Frontal cortex (tissue), 4 donors: ENCODE measurements around the gene RNPS1. TPM values are rescaled to one million over a fixed set of nuclear protein-coding genes. Genes with fewer than 3 reads are reported as not detected.
A peak's percentile ranks its signal among the peaks of the same experiment; 100 is the strongest.

Experiments used
- DNase-seq, 2 donors: peaks; one replicate each; pipeline ENCODE4 v3.0.0; 2012; ENCODE audit warnings: low spot score in 2 of 2
- FAIRE-seq: peaks from 2 replicates; lab custom pipeline; 2012; peaks lifted over from hg19 to GRCh38; lab: Jason Lieb, UNC
- total RNA-seq: library from RNA; depleted of rRNA; stranded (reverse); fragments of >200 nt; gene quantifications from one replicate; pipeline ENCODE4 v1.2.3, GENCODE V29; 2014
- donor health status: control.
- donor health status: control.
- donor health status: control.

Gene RNPS1, protein sequence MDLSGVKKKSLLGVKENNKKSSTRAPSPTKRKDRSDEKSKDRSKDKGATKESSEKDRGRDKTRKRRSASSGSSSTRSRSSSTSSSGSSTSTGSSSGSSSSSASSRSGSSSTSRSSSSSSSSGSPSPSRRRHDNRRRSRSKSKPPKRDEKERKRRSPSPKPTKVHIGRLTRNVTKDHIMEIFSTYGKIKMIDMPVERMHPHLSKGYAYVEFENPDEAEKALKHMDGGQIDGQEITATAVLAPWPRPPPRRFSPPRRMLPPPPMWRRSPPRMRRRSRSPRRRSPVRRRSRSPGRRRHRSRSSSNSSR
- 81.1 TPM for total RNA-seq

DNA sequence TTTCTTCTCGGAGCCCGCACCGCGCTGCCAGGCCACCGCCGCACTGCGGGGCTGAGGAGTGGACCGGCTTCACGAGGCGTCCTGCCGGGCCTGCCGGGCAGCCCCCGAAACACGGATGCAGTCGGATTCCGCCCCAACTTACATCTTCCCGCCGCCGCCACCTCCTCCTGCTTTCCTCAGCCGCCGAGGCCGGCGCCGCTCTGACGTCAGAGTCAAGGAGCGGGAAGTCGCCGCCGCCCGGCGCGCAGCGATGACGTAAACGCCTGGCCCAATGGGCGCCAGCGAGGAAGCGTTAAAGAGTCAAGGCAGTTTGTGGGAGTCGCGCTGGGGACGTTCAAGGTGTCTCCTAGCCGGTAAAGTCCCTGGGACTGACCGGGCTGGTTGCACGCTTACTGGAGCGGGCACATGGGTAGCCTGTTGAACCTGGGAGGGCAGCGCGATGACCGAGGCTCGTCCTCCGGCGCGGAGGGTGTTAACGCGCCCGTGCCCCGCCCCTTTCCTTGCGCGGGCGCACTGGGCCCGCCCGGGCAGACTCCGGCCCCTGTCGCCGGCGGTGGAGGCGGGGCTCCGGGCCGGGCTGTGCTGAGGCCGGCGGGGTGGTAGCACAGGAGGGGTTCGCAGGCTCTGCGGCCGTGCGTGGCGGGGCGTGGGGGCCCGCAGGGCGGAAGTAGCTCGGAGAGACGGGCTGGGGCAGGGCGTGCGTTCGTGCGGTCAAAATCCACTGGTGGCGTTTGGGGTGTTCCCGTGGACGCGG is at the start of gene RNPS1:
RNPS1 (minus strand) TSS at position 214 of the 754 bp plus-strand sequence. CDS start 3,483 bp downstream, outside the sequence.
- peak; percentile 100 for DNase-seq
- no peak for FAIRE-seq

DNA sequence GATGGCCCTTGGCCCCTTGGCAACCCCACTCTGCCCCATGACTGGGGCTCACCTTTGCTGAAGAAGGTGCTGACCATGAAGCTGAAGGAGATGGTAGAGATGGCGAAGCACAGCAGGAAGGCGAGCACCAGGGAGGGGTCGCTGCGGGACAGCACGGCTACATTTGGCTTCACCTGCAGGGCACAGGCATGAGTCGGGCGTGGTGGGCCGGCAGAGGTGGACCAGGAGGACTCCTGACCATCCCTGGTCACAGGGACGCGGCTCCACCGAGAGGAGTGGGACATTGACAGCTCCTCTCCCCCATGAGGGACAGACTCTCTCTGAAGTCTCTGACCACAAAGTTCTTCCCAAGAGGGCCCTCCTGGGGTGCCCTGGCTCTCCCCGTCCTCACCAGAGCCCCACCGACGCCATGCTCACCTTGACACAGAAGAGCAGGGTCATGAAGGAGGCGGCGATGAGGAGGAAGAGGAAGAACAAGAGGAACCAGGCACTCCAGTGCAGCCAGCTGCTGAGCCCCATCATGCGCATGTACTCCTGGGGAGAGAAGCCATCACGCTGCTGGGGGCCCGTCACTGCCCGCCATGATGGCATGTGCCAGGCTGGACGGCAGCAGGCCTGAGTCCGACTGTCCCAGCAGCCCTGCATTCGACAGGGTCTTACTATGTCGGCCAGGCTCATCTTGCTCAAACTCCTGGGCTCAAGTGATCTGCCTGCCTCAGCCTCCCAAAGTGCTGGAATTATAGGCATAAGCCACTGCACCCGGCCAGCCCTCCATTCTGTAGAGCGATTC is 49.5 kb upstream of the RNPS1 start:
- FAIRE-seq (no peak), DNase-seq (no peak)

DNA sequence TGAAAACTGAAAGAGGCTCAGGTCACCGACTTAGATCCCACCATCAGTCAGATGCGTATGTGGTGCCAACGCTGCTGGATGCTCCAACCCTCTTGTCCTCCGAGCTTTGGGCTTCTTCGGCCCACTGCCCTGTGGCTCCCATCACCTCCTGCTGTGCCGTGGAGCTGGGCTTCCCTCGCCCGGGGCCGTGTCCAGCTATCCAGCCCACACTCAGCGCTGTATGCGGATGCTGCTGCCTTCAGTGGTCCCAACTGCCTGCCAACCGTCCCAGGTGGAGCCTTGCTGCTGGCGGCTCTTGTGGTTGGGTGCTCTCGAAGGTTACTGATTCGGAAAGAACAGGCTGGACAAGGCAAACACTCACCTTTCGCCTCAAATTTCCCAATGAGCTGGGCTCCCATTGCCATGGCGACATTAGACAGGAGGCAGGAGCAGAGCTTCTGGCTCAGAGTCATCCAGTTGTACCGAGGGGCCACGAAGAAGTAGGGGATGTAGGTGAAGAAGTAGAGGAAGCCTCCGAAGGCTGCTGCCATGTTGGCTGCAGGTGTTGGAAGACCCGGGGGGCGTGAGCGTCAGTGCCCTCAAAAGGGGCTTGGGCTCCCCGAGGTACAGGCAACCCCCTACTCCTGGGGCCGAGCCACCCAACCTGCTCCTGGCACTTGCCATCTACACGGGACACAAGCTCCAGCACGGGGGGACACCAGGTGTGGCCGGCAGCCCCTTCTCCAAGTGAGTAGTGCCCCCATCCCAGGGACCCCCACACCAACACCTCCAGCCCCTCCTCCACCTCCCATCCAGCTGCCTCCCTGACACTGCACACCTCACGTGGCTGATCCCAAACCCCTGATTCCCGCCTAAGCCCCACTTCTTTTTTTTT is 40.4 kb upstream of the RNPS1 start:
- FAIRE-seq (no peak), DNase-seq (no peak)

DNA sequence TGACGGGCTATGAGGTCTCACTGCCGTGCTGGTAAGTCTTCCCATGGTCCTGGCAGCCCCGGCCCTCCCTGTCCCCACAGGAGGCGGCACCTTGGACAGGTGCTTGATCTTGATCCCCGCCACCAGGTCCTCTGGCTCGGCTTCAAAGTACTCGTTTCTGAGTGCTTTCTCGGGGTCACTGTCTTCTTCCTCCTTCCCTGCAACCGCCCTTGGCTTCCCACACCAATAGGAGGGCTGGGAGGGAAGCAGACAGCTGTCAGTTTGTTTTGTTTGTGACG is 31.9 kb upstream of the RNPS1 start:
- no peak for FAIRE-seq

DNA sequence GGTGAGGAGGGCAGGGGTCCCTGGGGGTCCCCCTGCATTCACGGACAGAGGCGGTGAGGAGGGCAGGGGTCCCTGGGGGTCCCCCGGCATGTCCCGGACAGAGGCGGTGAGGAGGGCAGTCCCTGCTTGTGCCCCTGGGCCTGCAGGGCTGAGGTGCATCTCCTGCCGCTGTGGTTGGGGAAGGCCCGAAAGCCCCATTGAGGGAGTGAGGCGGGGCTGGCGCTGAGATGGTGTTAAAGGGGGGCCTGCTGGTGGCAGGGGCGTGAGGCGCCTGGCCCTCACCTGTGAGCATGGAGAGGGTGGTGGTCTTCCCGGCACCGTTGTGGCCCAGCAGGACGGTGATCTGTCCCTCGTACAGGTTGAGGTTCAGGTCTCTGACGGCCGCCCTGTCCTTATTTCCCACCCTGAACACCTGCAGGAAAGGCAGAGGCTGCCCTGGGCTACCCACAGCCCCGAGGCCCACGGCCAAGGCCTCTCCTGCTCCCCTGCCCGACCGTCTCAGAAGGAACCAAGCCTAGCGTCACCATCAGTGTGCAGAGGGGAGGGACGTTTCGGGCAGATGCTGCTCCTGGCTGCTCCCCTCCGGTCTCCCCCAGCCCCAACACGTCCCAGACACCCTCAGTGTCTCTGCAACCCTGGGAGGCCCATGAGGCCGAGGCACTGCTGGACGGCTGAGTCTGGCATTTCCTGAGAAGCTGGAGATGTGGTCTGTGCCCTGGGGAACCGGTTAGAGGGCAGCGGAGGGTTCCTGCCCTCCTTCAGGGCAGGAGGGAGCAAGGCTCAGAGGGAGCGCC is 31.4 kb upstream of the RNPS1 start:
- DNase-seq (no peak), FAIRE-seq (no peak)

More for the DNA sequence above, 31.9 kb upstream of the RNPS1 start:
- no peak for DNase-seq

DNA sequence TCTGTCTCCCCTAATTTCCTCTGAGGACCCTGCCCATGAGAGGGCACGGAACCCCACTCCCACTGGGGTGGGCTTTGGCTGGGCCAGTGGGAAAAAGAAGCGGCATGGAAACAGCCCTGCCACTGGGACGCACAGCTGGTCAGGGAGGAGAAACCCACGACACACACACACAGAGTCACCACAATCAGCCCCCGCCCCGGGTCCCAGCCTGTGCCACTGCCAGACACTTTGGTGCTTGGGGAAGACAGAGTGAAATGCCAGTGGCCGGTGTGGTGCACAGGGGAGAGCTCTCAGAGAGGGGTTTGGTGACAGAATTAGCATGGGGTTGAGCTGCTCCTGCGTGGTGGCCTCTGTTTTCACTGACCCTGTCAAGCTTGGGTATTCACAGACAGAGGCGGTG is 30.7 kb upstream of the RNPS1 start:
- FAIRE-seq (no peak), DNase-seq (no peak)

DNA sequence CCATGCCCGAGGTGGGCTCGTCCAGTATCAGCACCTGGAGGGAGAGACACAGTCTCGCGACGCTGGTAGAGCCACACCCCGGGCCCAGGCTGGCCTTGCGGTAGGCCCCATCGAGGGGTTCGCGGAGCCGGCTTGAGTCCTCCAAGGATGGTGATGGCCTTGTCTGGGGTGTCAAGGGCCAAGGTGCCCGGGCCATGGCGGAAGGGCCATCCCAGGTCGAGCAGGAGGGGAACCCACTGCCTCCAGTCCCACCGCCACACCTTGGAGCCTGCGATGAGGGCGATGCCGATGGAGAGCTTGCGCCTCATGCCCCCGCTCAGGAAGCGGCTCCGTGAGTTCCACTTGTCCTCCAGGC is 29.6 kb upstream of the RNPS1 start:
- DNase-seq (no peak), FAIRE-seq (no peak)

DNA sequence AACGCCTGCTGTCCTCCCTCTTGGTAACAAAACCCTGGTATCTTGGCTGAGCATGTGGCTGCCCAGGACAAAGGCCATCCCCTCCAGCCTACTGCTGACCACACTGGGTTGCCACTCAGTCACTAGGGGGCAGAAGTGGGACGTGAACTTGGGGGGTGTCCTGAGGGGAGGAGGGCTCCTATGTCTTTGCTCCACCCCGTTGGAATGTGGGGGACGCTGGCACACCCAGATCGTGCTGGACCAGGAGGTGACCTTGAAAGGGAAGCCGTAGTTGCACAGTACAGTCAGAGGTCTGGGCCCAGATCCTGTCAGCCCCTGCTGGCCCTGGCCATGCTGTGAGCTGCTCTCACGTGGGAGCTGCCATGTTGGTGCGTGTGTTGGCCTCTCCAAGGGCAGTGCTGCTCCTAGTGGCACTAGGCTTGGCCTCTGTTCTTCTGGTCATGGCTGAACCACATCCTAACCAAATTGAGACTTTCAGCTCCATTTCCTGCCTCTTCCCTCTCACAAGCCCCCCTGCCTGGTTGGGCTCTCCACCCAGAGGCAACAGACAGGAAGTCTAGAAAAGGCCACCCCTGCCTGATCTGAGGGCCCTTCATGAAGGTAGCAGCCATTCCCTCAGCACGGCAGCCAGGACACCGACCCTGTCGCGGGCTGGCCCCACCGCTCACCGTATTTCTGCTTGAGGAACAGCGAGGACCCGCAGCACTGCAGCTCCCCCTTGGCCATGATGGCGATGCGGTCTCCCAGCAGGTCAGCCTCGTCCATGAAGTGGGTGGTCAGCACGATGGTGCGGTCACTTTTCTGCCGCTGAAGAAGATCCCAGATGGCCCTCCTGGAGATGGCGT is 29.0 kb upstream of the RNPS1 start:
- DNase-seq (no peak), FAIRE-seq (no peak)

DNA sequence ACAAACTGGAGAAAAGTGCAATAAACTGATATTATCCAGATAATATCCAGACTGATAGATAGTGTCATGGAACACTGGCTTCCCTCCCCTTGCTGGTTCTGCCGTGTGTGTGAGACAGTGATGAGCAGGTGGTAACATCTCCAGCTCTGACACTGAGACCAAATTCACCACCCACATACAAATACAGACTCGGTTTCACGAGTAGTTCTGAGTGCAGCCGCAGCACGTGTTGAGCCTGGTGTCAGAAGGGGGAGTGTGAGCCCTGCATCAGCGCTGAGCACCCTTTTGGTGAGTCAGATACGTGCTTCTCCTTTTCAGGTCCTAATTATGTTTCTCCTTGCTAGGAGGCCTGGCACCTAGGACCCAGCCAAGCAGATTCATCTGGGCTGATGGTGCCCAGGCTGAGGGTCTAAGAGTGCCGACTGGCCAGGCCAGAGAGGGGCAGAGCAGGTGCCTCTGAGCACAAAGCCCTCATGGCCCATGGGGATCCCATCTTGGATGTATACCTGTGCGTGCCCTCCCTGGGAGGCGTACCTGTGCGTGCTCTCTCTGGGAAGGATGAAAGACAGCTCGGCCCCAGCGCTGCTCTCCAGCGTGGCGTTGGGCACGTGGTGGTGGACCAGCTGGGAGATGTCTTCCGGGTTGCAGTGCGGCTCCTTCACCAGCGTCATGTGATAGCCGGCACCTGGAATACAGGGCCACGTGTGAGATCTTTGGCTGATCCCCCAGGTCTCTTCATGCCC is 27.3 kb upstream of the RNPS1 start:
- FAIRE-seq, result no peak
- DNase-seq, result no peak

DNA sequence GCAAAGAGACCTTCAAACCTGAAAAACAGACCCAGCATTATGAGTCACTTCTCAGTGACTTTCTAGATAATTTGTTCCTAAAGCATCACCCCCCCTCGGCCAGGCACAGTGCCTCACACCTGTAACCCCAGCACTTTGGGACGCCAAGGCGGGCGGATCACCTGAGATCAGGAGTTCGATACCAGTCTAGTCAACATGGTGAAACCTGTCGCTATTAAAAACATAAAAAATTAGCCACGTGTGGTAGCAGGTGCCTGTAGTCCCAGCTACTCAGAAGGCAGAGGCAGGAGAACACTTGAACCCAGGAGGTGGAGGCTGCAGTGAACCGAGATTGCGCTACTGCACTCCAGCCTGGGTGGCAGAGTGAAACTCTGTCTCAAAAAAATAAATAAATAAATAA is 24.3 kb upstream of the RNPS1 start:
- DNase-seq (no peak), FAIRE-seq (no peak)

DNA sequence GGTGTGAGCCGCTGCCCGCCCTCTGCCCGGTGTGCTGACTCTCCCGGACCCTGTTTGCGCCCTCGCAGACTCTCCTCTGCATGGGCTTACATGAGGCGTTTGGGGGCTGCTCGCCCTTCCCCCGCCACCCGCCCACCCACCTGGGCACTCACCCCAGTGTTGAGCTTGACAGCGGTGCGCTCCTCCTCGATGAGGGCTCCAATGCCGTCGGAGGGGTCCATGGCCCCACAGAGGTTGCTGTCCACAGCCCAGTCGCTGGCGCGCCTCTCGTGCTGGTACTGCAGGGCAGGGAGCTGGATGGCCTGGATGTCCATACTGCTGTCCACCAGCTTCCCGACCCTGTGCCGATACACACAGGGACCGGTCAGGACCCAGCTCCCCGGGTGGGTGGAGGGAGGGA is 21.4 kb upstream of the RNPS1 start:
- no peak for FAIRE-seq
- DNase-seq, result no peak

DNA sequence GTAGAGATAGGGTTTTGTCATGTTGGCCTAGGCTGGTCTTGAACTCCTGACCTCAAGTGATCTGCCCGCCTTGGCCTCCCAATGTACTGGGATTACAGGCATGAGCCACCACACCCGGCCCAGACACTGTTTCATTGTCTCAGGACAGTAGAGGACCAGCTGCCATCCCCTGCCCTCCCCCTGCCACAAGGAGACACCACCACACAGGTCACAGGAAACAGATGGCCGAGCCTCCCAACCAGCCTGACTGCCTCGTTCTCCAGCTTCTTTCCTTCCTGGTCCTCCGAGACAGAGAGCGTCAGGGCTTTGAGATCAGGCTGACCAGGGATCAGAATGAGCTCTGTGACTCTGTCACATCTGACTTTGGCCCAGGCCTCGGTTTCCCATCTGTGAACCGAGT is 20.8 kb upstream of the RNPS1 start:
- FAIRE-seq (no peak), DNase-seq (no peak)

DNA sequence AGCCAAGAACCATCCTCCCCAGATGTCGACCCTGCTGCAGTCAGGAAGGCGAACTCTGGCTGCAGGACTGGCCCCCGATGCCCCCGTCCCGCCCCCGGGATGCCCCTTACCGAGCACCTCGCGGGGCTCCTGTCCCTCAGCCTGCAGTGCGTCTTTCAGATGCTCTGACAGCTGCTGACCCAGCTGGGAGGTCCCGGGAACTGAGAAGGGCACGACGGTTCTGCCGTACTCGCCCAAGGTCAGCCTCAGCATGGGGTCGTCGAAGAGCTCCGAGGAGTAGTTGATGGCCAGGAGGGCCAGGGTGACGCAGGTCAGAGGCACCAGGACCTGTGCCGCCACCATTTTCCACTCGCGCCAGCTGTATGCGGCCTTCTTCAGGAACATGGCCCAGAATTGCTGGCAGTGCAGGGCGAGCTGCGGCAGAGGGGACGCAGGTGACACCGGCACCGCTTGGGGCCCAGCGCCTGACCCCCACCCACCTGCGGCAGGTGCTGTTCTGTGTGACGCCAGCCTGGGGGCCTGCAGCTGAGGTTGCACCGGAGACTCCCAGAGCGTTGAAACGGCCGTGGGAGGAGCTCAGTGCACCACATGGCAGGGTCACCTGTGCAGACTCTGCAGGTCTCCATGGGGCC is 20.1 kb upstream of the RNPS1 start:
- DNase-seq (no peak), FAIRE-seq (no peak)

DNA sequence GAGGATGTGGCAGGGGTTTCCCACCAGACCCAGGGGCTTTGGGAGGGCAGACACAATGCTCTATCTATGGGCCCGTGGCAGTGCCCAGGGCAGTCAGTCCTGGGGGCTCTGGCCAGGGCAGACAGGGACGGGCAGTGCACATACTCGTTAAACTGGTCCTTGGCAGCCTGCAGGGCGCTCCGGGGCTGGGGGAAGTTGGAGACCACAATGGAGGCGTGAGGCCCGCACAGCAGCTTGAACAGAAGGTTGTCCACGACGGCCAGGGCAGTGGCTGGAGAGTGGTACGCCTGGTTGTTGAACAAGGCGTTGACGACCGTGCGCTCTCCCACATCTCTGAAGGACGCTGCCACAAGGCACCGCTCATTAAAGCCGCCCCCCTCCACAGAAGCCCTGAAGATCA is 18.6 kb upstream of the RNPS1 start:
- FAIRE-seq (no peak), DNase-seq (no peak)

DNA sequence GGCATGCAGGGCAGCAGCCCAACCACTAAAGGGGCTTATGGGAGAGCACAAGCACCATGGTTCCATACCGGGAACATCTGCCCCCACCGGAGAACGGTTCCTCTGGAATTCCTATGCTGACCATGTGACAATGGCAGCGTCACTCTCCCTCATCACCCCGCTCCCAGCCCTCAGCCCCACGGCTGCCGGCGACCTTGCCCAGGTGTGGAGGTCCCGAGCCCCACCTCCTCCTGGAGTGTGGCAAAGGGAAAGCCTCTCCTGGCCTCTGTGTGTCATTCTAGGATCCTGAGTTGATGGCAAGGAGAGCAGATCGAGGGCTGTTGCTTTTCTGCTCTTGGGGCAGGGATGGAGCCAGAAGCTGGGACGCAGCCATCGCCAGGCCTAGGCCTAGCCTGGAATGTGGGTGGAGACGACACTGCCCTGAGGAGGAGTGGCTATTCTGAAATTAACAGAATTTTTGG is 17.8 kb upstream of the RNPS1 start:
- no peak for FAIRE-seq
- no peak for DNase-seq

DNA sequence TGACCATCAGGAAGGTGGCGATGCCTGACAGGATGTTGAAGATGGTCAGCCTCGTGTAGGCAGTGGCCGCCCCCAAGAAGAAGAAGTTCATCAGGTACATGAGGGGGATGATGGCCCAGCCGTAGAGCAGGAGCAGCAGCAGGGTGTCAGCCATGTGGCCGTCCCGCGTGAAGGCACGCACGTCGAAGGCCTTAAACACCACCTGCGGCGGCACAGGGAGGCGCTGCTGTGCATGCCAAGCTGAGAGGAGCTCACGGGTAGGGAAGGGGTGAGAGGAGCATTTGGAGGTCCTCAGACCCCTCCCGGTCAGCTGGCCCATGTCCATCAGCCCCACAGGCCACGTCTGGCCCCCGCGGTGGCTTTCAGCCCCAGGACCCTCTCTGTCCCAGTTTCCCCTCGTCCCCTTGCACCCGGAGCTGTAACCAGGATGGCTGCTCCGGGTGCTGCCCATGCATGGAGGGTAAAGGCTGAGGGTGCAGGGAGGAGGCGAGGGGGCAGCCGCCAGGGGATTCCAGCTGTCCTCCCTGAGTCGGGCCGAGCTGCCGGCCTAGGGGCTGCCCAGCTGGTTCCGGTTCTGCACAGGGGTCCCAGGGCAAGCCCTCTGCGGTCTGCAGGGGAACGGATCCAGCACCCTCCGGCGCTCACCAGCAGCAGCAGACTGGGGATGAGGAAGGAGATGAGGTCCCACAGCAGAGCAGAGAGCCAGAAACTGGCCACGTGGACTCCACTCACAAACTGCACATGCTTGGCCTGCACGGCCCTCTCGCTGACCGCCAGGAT is 17.1 kb upstream of the RNPS1 start:
- no peak for DNase-seq
- no peak for FAIRE-seq
